ENCODE data around the gene PSMD12.
A peak's percentile ranks its signal among the peaks of the same experiment; 100 is the strongest.
"Not testable (repeated sequence)": the region's sequence is repeated elsewhere in the genome, so short reads cannot be mapped to it uniquely, and the experiment has no call there.

PSMD12 gene

GRCh38 chr17:67353161-67353560 is 13.2 kb downstream of the PSMD12 start:
- no peak for DNase-seq

GRCh38 chr17:67349420-67349819 is 17.0 kb downstream of the PSMD12 start:
- no peak for DNase-seq

DNA sequence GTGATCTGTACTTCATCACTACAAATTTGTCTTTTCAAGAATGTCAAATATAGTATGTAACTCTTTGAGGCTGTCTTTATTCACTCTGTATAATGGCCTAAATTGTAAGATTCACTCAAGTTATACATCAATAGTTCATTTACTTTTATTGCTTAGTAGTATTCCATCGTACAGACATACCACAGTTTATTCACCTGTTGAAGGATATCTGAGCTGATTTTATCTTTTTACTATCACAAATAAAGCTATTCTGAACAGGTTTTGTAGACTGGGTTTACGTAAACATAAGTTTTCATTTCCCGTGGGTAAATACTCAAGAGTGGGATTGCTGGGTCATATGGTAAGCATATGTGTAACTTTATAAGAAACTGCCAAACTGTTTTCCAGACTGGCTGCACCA is 18.6 kb downstream of the PSMD12 start:
- DNase-seq: no peak

- no peak for DNase-seq
These were observed 23.1 kb downstream of the PSMD12 start for GRCh38 chr17:67343237-67343636.

GRCh38 chr17:67338353-67338752 is 28.0 kb downstream of the PSMD12 start:
- not testable (repeated sequence) for DNase-seq

DNA sequence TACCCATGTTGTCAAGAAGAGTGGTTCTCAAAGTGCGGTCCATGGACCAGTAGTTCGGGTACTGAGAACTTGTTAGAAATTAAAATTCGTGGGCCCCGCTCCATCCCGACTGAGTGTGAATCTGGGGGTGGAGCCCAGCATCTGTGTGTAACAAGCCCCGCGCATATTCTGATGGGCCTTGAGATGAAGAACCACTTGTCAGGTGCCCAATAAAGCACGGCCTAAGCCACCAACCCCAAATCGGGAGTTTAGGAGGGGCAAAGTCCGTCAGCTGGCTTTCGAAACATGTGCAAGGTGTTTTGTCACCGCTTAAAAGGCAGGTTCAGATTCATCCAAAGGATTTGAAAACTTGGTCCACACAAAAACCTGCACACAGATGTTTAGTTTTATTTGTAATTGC is 29.5 kb downstream of the PSMD12 start:
- DNase-seq: no peak

- DNase-seq: no peak
These were observed 31.0 kb downstream of the PSMD12 start for GRCh38 chr17:67335245-67335835.

DNA sequence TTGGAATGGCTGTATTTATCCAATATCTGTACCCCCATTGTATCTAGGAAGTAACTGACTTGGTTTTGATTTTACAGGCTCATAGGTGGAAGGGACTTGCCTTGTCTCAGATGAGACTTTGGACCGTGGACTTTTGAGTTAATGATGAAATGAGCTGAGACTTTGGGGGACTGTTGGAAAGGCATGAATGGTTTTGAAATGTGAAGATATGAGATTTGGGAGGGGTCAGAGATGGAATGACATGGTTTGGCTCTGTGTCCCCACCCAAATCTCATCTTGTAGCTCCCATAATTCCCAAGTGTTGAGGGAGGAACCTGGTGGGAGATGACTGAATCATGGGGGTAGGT is 34.2 kb downstream of the PSMD12 start:
- not testable (repeated sequence) for DNase-seq

- DNase-seq: not testable (repeated sequence)
These were observed 34.8 kb downstream of the PSMD12 start for GRCh38 chr17:67331381-67332161.

GRCh38 chr17:67328026-67328425 is 38.4 kb downstream of the PSMD12 start:
- DNase-seq: no peak

DNA sequence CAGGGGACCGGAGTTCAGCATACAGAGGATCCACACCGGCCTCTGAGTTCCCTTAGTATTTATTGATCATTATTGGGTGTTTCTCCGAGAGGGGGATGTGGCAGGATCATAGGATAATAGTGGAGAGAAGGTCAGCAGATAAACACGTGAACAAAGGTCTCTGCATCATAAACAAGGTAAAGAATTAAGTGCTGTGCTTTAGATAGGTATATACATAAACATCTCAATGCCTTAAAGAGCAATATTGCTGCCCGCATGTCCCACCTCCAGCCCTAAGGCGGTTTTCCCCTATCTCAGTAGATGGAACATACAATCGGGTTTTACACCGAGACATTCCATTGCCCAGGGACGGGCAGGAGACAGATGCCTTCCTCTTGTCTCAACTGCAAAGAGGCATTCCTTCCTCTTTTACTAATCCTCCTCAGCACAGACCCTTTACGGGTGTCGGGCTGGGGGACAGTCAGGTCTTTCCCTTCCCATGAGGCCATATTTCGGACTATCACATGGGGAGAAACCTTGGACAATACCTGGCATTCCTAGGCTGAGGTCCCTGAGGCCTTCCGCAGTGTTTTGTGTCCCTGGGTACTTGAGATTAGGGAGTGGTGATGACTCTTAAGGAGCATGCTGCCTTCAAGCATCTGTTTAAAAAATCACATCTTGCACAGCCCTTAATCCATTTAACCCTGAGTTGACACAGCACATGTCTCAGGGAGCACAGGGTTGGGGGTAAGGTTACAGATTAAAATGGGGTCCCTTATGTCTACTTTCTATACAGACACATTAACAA is 39.2 kb downstream of the PSMD12 start:
- DNase-seq: not testable (repeated sequence)

DNA sequence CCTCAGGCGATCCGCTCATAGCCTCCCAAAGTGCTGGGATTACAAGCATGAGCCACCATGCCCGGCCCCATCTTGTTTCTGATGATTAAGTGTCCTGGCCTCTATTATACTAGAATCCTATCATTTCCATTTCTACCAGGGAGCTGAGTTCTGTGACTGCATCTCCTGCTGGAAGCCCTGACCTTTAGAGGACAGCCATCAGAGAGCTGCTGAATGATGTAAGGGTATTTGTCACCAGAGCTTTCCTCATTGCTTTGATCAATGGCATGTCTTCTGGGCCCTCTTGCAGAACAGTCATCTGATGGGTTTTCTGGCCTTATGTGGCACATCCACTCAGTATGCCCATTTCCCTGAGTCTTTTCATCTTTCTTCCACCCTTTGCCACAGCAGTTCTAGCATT is 39.9 kb downstream of the PSMD12 start:
- DNase-seq: no peak

DNA sequence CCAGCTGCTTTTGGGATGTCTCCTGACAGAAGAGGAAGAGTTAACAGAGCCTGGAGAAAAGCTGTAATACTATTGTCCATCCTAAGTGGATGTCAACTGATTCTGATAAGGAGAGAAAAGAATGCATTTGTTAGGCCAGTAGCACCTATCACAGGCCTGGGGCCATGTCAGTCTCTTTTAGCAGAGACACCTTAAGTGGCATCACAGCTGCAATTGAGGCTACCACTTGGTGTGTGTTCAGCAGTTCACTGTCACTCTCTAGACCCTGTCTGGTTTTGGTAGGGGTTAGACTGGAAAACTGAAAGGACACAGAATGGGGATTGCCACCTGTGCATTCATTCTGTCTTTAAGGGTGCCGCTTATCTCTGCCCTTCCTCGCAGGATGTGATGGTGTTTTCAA is 42.0 kb downstream of the PSMD12 start:
- DNase-seq: no peak

DNA sequence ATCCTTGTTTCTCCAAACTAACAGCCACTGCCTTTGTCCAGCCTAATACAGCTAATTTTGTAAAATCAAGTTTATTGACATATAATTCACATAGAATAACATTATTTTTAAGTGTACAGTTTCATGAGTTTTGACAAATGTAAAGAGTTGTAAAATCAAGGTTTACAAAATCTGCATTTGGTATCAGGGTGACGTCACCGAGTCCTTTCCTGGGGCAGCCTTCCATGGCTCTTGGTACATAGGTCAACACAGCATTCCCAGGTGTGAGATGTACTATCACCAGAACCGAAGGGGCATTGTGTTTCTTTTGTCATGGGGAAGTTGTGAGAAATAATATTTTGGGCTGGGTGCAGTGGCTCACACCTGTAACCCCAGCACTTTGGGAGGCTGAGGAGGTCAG is 42.9 kb downstream of the PSMD12 start:
- no peak for DNase-seq

- peak; percentile 36 for DNase-seq
These were observed 44.2 kb downstream of the PSMD12 start for GRCh38 chr17:67322042-67322787.

- DNase-seq: not testable (repeated sequence)
These were observed 44.9 kb downstream of the PSMD12 start for GRCh38 chr17:67321486-67321885.

DNA sequence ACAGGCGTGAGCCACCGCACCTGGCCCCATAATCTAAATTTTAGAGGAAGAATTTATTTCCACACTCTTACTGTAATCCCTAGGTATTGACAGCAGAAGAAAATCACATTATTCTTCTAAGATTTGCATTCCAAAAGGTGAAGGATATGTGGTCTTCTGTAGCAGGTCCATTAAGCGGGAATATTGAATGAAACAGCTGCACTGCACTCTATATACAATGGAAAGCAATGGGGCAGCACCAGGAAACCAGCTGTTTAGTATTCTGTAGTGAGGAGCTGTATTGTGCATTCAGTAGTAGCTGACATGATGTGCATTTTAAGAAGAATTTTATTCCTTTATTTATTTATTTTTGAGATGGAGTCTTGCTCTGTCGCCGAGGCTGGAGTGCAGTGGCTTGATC is 49.6 kb downstream of the PSMD12 start:
- DNase-seq: no peak

GRCh38 chr17:67315865-67316264 is 50.5 kb downstream of the PSMD12 start:
- DNase-seq: no peak

- DNase-seq: no peak
These were observed 54.1 kb downstream of the PSMD12 start for GRCh38 chr17:67312265-67312664.

GRCh38 chr17:67311575-67311974 is 54.8 kb downstream of the PSMD12 start:
- no peak for DNase-seq

GRCh38 chr17:67310406-67310805 is 56.0 kb downstream of the PSMD12 start:
- no peak for DNase-seq

DNA sequence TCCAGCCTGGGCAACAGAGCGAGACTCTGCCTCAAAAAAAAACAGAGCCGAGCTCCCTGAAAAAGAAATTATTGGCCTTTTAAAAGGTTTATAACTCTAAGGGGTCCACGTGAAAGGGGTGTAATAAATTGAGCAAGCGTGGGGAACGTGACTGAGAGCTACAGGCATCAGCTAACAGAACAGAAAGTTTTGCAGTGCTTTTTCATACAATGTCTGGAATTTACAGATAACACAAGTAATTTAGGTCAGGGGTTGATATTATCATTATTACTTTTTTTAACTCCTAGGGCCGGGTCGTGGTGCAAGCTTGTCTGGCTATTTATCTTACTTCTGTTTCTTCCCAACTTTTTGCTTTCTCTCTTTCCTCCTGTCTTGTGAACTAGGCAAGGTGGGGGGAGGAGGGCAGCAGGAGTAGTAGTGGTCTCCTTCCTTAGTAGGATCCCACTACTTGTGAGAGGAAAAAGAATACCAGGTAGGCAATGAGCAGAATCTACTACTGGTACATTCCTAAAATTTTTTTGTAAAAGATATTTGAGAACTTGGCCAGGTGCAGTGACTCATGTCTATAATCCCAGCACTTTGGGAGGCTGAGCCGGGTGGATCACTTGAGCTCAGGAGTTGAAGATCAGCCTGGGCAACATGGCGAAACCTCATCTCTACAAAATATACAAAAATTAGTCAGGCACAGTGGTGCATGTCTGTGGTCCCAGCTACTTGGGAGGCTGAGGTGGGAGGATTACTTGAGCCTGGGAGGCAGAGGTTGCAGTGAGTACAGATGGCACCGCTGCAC is 60.7 kb downstream of the PSMD12 start:
- not testable (repeated sequence) for DNase-seq

All from RPMI8226 (cell line).